ENCODE measurements around the gene TLR8. TPM values are rescaled to one million over a fixed set of nuclear protein-coding genes. Genes with fewer than 3 reads are reported as not detected.

TLR8 gene
- total RNA-seq, 1 donor from 2014 or later: 0.53 TPM

GRCh38 chrX:12951595-12951975 is 45.2 kb downstream of the TLR8 start:
- no peak for TF ChIP-seq CTCF (IDR thresholded peaks at IDR 0.05)
- H3K36me3 ChIP-seq: no peaks in the 10 kb centered on the region
- H3K27me3 ChIP-seq: no peaks in the 10 kb centered on the region
- no peak overlapping the region for H3K27ac ChIP-seq
- no peak for DNase-seq (ENCODE audit: low spot score in 2 of 2)
- peaks cover 0 to 8% of the 10 kb centered on the region in 2 donors for H3K4me1 ChIP-seq
- H3K9me3 ChIP-seq: no peaks in the 10 kb centered on the region
- no peak overlapping the region for H3K4me3 ChIP-seq
- intact Hi-C loops (cut with DNase I): loop anchor here (10.0 kb wide), 1 partner anchor 1083 kb away; no protein-coding TSS in a partner anchor

- Histone ChIP-seq H3K27ac (no peak overlapping the region), H3K36me3 (no peaks in the 10 kb centered on the region), H3K9me3 (no peaks in the 10 kb centered on the region), H3K27me3 (no peaks in the 10 kb centered on the region), H3K4me3 (no peak overlapping the region), H3K4me1 (peaks cover 0 to 8% of the 10 kb centered on the region in 2 donors)
- intact Hi-C loops (cut with DNase I): loop anchor here (10.0 kb wide), 1 partner anchor 1081 kb away; no protein-coding TSS in a partner anchor
- no peak for DNase-seq (ENCODE audit: low spot score in 2 of 2)
- TF ChIP-seq CTCF (IDR thresholded peaks at IDR 0.05): no peak
Measured at GRCh38 chrX:12953420-12953819, 47.0 kb downstream of the TLR8 start.

GRCh38 chrX:12954376-12954775 is 48.0 kb downstream of the TLR8 start:
- H3K27ac ChIP-seq: no peak overlapping the region

GRCh38 chrX:12954981-12955380 is 48.6 kb downstream of the TLR8 start:
- Histone ChIP-seq H3K4me3 (no peak overlapping the region), H3K27ac (no peak overlapping the region)
- intact Hi-C loops (cut with DNase I): loop anchor here (10.0 kb wide), 1 partner anchor 1080 kb away; no protein-coding TSS in a partner anchor

More at GRCh38 chrX:12954376-12954775, 48.0 kb downstream of the TLR8 start:
- H3K9me3 ChIP-seq: no peaks in the 10 kb centered on the region
- H3K27me3 ChIP-seq: no peaks in the 10 kb centered on the region
- peaks cover 0 to 8% of the 10 kb centered on the region in 2 donors for H3K4me1 ChIP-seq
- H3K4me3 ChIP-seq: no peak overlapping the region
- no peaks in the 10 kb centered on the region for H3K36me3 ChIP-seq
- intact Hi-C loops (cut with DNase I): loop anchor here (10.0 kb wide), 1 partner anchor 1080 kb away; no protein-coding TSS in a partner anchor
- no peak for DNase-seq (ENCODE audit: low spot score in 2 of 2)
- TF ChIP-seq CTCF (IDR thresholded peaks at IDR 0.05): no peak

GRCh38 chrX:12955882-12956703 is 49.7 kb downstream of the TLR8 start:
- Histone ChIP-seq H3K4me3 (no peak overlapping the region), H3K9me3 (no peaks in the 10 kb centered on the region), H3K36me3 (no peaks in the 10 kb centered on the region), H3K27me3 (no peaks in the 10 kb centered on the region), H3K27ac (peak overlapping the region; percentile 58 to 62), H3K4me1 (peaks cover 0 to 2% of the 10 kb centered on the region in 2 donors)
- DNase-seq (ENCODE audit: low spot score in 2 of 2): peak in 1 of 2 donors; percentile 82
- no peak for TF ChIP-seq CTCF (IDR thresholded peaks at IDR 0.05)
- intact Hi-C loops (cut with DNase I): loop anchor here (10.0 kb wide), 1 partner anchor 1079 kb away; no protein-coding TSS in a partner anchor

More at GRCh38 chrX:12954981-12955380, 48.6 kb downstream of the TLR8 start:
- TF ChIP-seq CTCF (IDR thresholded peaks at IDR 0.05): no peak
- Histone ChIP-seq H3K9me3 (no peaks in the 10 kb centered on the region), H3K4me1 (peaks cover 0 to 2% of the 10 kb centered on the region in 2 donors), H3K27me3 (no peaks in the 10 kb centered on the region), H3K36me3 (no peaks in the 10 kb centered on the region)
- DNase-seq (ENCODE audit: low spot score in 2 of 2): no peak

Measured in ascending aorta (tissue), 2 donors.